Stomach (tissue), 9 donors: ENCODE measurements around the gene USP53. TPM values are rescaled to one million over a fixed set of nuclear protein-coding genes. Genes with fewer than 3 reads are reported as not detected.

Source experiments
- DNase-seq, 2 donors: peaks; one replicate each; pipeline versions ENCODE4 v3.0.0 to v3.0.0-alpha.2; 2013 to 2019
- H3K27ac ChIP-seq, 5 donors: fragments of 200-600 bp in 4 of 5; sonication (generic) in 4 of 5; one replicate each; pipeline ENCODE4 v1.5.1; 2013 to 2019; ENCODE audit warnings: mild to moderate bottlenecking in 1 of 5, moderate library complexity in 1 of 5
- H3K27me3 ChIP-seq, 3 donors: fragments of 200-600 bp; sonication (generic); one replicate each; pipeline ENCODE4 v1.5.1; 2017 to 2019; ENCODE audit warnings: mixed run types in 1 of 3
- H3K36me3 ChIP-seq, 4 donors: fragments of 200-600 bp; sonication (generic); 1 replicate in 3 of 4; 2 replicates in 1 of 4; pipeline ENCODE4 v1.5.1; 2016 to 2019
- H3K4me1 ChIP-seq, 4 donors: fragments of 200-600 bp; sonication (generic); one replicate each; pipeline ENCODE4 v1.5.1; 2016 to 2019
- H3K4me3 ChIP-seq, 4 donors: fragments of 200-600 bp; sonication (generic) in 3 of 4; one replicate each; pipeline ENCODE4 v1.5.1; 2016 to 2019; ENCODE audit warnings: mild to moderate bottlenecking in 1 of 4
- H3K9me3 ChIP-seq, 4 donors: fragments of 200-600 bp; sonication (generic); one replicate each; pipeline ENCODE4 v1.5.1; 2016 to 2019
- CTCF ChIP-seq, 7 experiments: fragments of 450-650 bp in 4 of 7; fragments of 200-600 bp in 3 of 7; sonication (generic) in 3 of 7; IDR thresholded peaks; one replicate each; pipeline ENCODE4 v1.5.1; 2016 to 2019; ENCODE audit warnings: antibody characterized with exemption in 7 of 7, control low read depth in 2 of 7, mild to moderate bottlenecking in 1 of 7
- EP300 ChIP-seq: sonication (generic); formaldehyde crosslinking; IDR thresholded peaks from one replicate; pipeline ENCODE4 v1.6.1; 2017; ENCODE audit warnings: antibody characterized with exemption
- POLR2A ChIP-seq, 4 donors: fragments of 450-650 bp; IDR thresholded peaks; one replicate each; pipeline ENCODE4 v1.6.1; 2016; ENCODE audit warnings: antibody characterized with exemption in 4 of 4, control low read depth in 2 of 4, mild to moderate bottlenecking in 1 of 4, moderate library complexity in 1 of 4
- POLR2AphosphoS5 ChIP-seq, 3 donors: sonication (generic); formaldehyde crosslinking; IDR thresholded peaks; one replicate each; pipeline ENCODE4 v1.6.1; 2016; ENCODE audit warnings: antibody characterized with exemption in 3 of 3
- WGBS, 5 donors: extraction: QIAGEN DNeasy Blood & Tissue Kit in 3 of 5; methylation state at CpG; one replicate each; pipeline versions ENCODE4 v1.1.5 to v1.1.7; 2013 to 2018; 5-methylcytosine and 5-hydroxymethylcytosine counted together
- intact Hi-C: fragments of 100-400 bp; cut with DNase I; formaldehyde crosslinking; loops from one replicate; pipeline ENCODE4 v1.15.1; 2023; ENCODE audit warnings: low total_unique reads
- polyA plus RNA-seq, 3 donors: library from polyadenylated mRNA; stranded (reverse); fragments of 200-250 nt; gene quantifications; one replicate each; pipeline ENCODE4 v1.2.3, GENCODE V29; 2013
- total RNA-seq, 5 donors: library from RNA; depleted of rRNA; stranded (reverse); fragments of >200 nt; gene quantifications; one replicate each; pipeline versions ENCODE4 v1.1.0 to v1.2.3, GENCODE V29; 2014 to 2016
- donor health status: healthy with polysubstance abuse.
- donor health status: Bipolar disorder and iron deficiency.
- donor health status: healthy.

USP53 gene
- total and polyA plus RNA-seq, 8 donors: 15.8 to 116 (median 54.1) TPM

- peaks cover 0 to 3% (median 0%) of the 10 kb centered on the region in 3 donors for H3K27me3 ChIP-seq
- intact Hi-C loops: no loop called here
These were observed 100.7 kb downstream of the USP53 start for GRCh38 chr4:119313237-119313636.

GRCh38 chr4:119314356-119314755 lies 101.8 kb downstream of the USP53 start:
- Histone ChIP-seq H3K4me1 (peaks cover 0 to 3% (median 0%) of the 10 kb centered on the region in 4 donors), H3K4me3 (no peak overlapping the region), H3K36me3 (no peaks in the 10 kb centered on the region), H3K27me3 (peaks cover 0 to 3% (median 0%) of the 10 kb centered on the region in 3 donors), H3K9me3 (no peaks in the 10 kb centered on the region), H3K27ac (no peak overlapping the region)
- intact Hi-C loops: no loop called here
- WGBS, 5 donors: 4 to 16% (median 8%) methylated on average over 4 of the region's 4 CpGs
- peak in 1 of 2 donors; percentile 74 for DNase-seq
- no peak for TF ChIP-seq POLR2A (IDR thresholded peaks at IDR 0.05)
- TF ChIP-seq CTCF (IDR thresholded peaks at IDR 0.05): peak in 2 of 7 experiments; percentile 29 to 30

More at GRCh38 chr4:119313237-119313636, 100.7 kb downstream of the USP53 start:
- Histone ChIP-seq H3K4me1 (peaks cover 0 to 3% (median 0%) of the 10 kb centered on the region in 4 donors), H3K36me3 (no peaks in the 10 kb centered on the region), H3K9me3 (no peaks in the 10 kb centered on the region), H3K27ac (no peak overlapping the region), H3K4me3 (no peak overlapping the region)
- TF ChIP-seq POLR2AphosphoS5 (IDR thresholded peaks at IDR 0.05): no peak
- no peak for TF ChIP-seq CTCF (IDR thresholded peaks at IDR 0.05)
- TF ChIP-seq POLR2A (IDR thresholded peaks at IDR 0.05): no peak
- DNase-seq: no peak

- Histone ChIP-seq H3K9me3 (no peaks in the 10 kb centered on the region), H3K4me3 (no peak overlapping the region), H3K27ac (no peak overlapping the region), H3K27me3 (peaks cover 0 to 3% (median 0%) of the 10 kb centered on the region in 3 donors), H3K36me3 (no peaks in the 10 kb centered on the region), H3K4me1 (peaks cover 0 to 3% (median 0%) of the 10 kb centered on the region in 4 donors)
- no peak for TF ChIP-seq POLR2AphosphoS5 (IDR thresholded peaks at IDR 0.05)
- no peak for TF ChIP-seq EP300
- no peak for TF ChIP-seq CTCF (IDR thresholded peaks at IDR 0.05)
- no peak for TF ChIP-seq POLR2A (IDR thresholded peaks at IDR 0.05)
- no peak for DNase-seq
- 77 to 87% (median 82%) methylated on average over 2 of the region's 2 CpGs for WGBS, 5 donors
- intact Hi-C loops: no loop called here
These were observed 102.5 kb downstream of the USP53 start for GRCh38 chr4:119315036-119315435.

GRCh38 chr4:119317990-119318389 lies 105.5 kb downstream of the USP53 start:
- Histone ChIP-seq H3K4me3 (no peak overlapping the region), H3K9me3 (no peaks in the 10 kb centered on the region), H3K27ac (no peak overlapping the region), H3K4me1 (peaks cover 0 to 3% (median 0%) of the 10 kb centered on the region in 4 donors), H3K27me3 (peaks cover 0 to under 1% (median 0%) of the 10 kb centered on the region in 3 donors), H3K36me3 (no peaks in the 10 kb centered on the region)
- WGBS, 5 donors: 36 to 81% (median 68%) methylated on average over 2 of the region's 2 CpGs
- intact Hi-C loops: no loop called here
- TF ChIP-seq POLR2AphosphoS5 (IDR thresholded peaks at IDR 0.05) (no peak), EP300 (no peak), POLR2A (IDR thresholded peaks at IDR 0.05) (no peak), CTCF (IDR thresholded peaks at IDR 0.05) (no peak)
- DNase-seq: no peak
